OCI-LY7 (cell line): Measurements from ENCODE around the gene PLXDC2. TPM values are rescaled to one million over a fixed set of nuclear protein-coding genes. Genes with fewer than 3 reads are reported as not detected.

Source experiments
- BruUV-seq: library from RNA; stranded (reverse); fragments of 400-500 nt; replicated peaks from 2 replicates; lab custom pipeline; 2021; lab: Mats Ljungman, UMichigan
- CTCF ChIA-PET: fragments of 300-600 bp; sonication (Branson Sonifier 250); formaldehyde crosslinking; loops from one replicate; lab custom pipeline; 2022; ENCODE audit warnings: antibody characterized with exemption; ENCODE audit not compliant: unreplicated experiment; lab: Charles Lee
- POLR2A ChIA-PET: fragments of 300-600 bp; sonication (Branson Sonifier 250); formaldehyde crosslinking; loops from one replicate; lab custom pipeline; 2022; ENCODE audit warnings: antibody characterized with exemption; lab: Charles Lee
- DNase-seq: peaks from one replicate; pipeline ENCODE4 v3.0.0-alpha.2; 2015; ENCODE audit warnings: low spot score
- H2AFZ ChIP-seq: fragments of 200-600 bp; sonication (generic), shearing (Covaris generic); 2 replicates; pipeline ENCODE4 v1.6.1; 2014; ENCODE audit warnings: mild to moderate bottlenecking, antibody characterized with exemption, low read length, moderate library complexity
- H3K27ac ChIP-seq: fragments of 200-600 bp; sonication (generic); 2 replicates; pipeline ENCODE4 v1.5.1; 2014; ENCODE audit warnings: mixed run types, low read depth, mild to moderate bottlenecking, moderate library complexity, low read length, inconsistent platforms; ENCODE audit not compliant: poor library complexity, severe bottlenecking
- H3K36me3 ChIP-seq: fragments of 200-600 bp; sonication (generic); 2 replicates; pipeline ENCODE4 v1.6.1; 2014; ENCODE audit warnings: mild to moderate bottlenecking, antibody characterized with exemption, low read length, moderate library complexity, mixed read lengths; ENCODE audit not compliant: insufficient read depth
- H3K4me1 ChIP-seq: fragments of 200-600 bp; sonication (generic); 2 replicates; pipeline ENCODE4 v1.5.1; 2014; ENCODE audit warnings: mild to moderate bottlenecking, low read length; ENCODE audit not compliant: insufficient read depth, poor library complexity, severe bottlenecking
- H3K4me2 ChIP-seq: fragments of 200-600 bp; sonication (generic); 2 replicates; pipeline ENCODE4 v1.6.1; 2014; ENCODE audit warnings: mild to moderate bottlenecking, low read length
- H3K4me3 ChIP-seq: fragments of 200-600 bp; sonication (generic); 2 replicates; pipeline ENCODE4 v1.5.1; 2014; ENCODE audit warnings: mild to moderate bottlenecking, low read depth, low read length; ENCODE audit not compliant: poor library complexity, severe bottlenecking
- H3K79me2 ChIP-seq: fragments of 200-600 bp; sonication (generic); 2 replicates; pipeline ENCODE4 v1.6.1; 2016; ENCODE audit warnings: low read depth, mild to moderate bottlenecking, low read length, moderate library complexity, mixed read lengths; ENCODE audit not compliant: insufficient read depth
- H3K9me2 ChIP-seq: fragments of 200-600 bp; sonication (generic); 2 replicates; pipeline ENCODE4 v1.6.1; 2016; ENCODE audit warnings: mild to moderate bottlenecking, low read length, mixed read lengths; ENCODE audit not compliant: insufficient read depth
- H3K9me3 ChIP-seq: fragments of 200-600 bp; sonication (generic); 2 replicates; pipeline ENCODE4 v1.6.1; 2014; ENCODE audit warnings: mild to moderate bottlenecking, mixed run types, low read length, mixed read lengths
- H4K20me1 ChIP-seq: fragments of 200-600 bp; sonication (generic); 2 replicates; pipeline ENCODE4 v1.6.1; 2014; ENCODE audit warnings: mild to moderate bottlenecking, antibody characterized with exemption, low read length, moderate library complexity, mixed read lengths; ENCODE audit not compliant: insufficient read depth
- CTCF ChIP-seq: fragments of 200-600 bp; sonication (generic); conservative IDR thresholded peaks from 2 replicates; pipeline ENCODE4 v1.5.1; 2014; ENCODE audit warnings: mild to moderate bottlenecking, antibody characterized with exemption, low read length, moderate library complexity, mixed read lengths
- EZH2phosphoT487 ChIP-seq: fragments of 200-600 bp; sonication (generic); IDR thresholded peaks from 2 replicates; pipeline ENCODE4 v1.6.1; 2018; ENCODE audit warnings: low read depth, borderline replicate concordance, mild to moderate bottlenecking, mixed run types, antibody characterized with exemption, low read length, moderate library complexity, mixed read lengths
- intact Hi-C: fragments of 100-400 bp; cut with micrococcal nuclease; formaldehyde crosslinking; loops from one replicate; pipeline ENCODE4 v1.10.0; 2022; ENCODE audit not compliant: unreplicated experiment
- total RNA-seq, 2 experiments: library from RNA; depleted of rRNA in 1 of 2; stranded (reverse); fragments of >200 nt in 1 of 2; shearing (Covaris generic) in 1 of 2; gene quantifications; 2 replicates each; pipeline ENCODE4 v1.2.3, GENCODE V29; 2014 to 2022

PLXDC2 gene
- total RNA-seq, 2 experiments from 2014 or later, result not detected

GRCh38 chr10:19817231-19817933, 1.1 kb downstream of the PLXDC2 start:
- no peak overlapping the region for H2AFZ ChIP-seq
- no peak for DNase-seq
- no peaks in the 10 kb centered on the region for H4K20me1 ChIP-seq
- POLR2A ChIA-PET, result no interaction called here
- H3K36me3 ChIP-seq, result no peaks in the 10 kb centered on the region
- CTCF ChIA-PET, result no interaction called here
- no peaks in the 10 kb centered on the region for H3K4me1 ChIP-seq
- H3K9me3 ChIP-seq, result no peaks in the 10 kb centered on the region
- no peak overlapping the region for H3K4me2 ChIP-seq
- intact Hi-C loops, result no loop called here
- no peak for TF ChIP-seq CTCF
- no peak for TF ChIP-seq EZH2phosphoT487
- H3K27ac ChIP-seq, result no peak overlapping the region
- no peaks in the 10 kb centered on the region for H3K9me2 ChIP-seq
- no peak overlapping the region for H3K4me3 ChIP-seq
- H3K79me2 ChIP-seq, result no peaks in the 10 kb centered on the region
- BruUV-seq, result no TSS peak

- ChIA-PET CTCF (no interaction called here), POLR2A (interaction anchor here (0.7 kb wide), 1 partner anchor 23 kb away, joined by 3 read pairs; no protein-coding TSS in a partner anchor)
- Histone ChIP-seq H3K79me2 (no peaks in the 10 kb centered on the region), H2AFZ (no peak overlapping the region), H4K20me1 (no peaks in the 10 kb centered on the region), H3K36me3 (no peaks in the 10 kb centered on the region), H3K27ac (no peak overlapping the region), H3K4me3 (no peak overlapping the region), H3K4me2 (no peak overlapping the region), H3K4me1 (no peaks in the 10 kb centered on the region), H3K9me2 (no peaks in the 10 kb centered on the region), H3K9me3 (no peaks in the 10 kb centered on the region)
- DNase-seq, result no peak
- intact Hi-C loops, result no loop called here
- no TSS peak for BruUV-seq
- TF ChIP-seq CTCF (no peak), EZH2phosphoT487 (no peak)
Measured at GRCh38 chr10:19818876-19819275, 2.6 kb downstream of the PLXDC2 start.

GRCh38 chr10:19819419-19820033, 3.3 kb downstream of the PLXDC2 start:
- ChIA-PET CTCF (no interaction called here), POLR2A (interaction anchor here (0.7 kb wide), 1 partner anchor 22 kb away, joined by 3 read pairs; no protein-coding TSS in a partner anchor)
- no peaks in the 10 kb centered on the region for H3K9me3 ChIP-seq
- H3K79me2 ChIP-seq, result no peaks in the 10 kb centered on the region
- TF ChIP-seq CTCF (peak; percentile 90), EZH2phosphoT487 (no peak)
- no peaks in the 10 kb centered on the region for H3K4me1 ChIP-seq
- H3K4me3 ChIP-seq, result no peak overlapping the region
- H2AFZ ChIP-seq, result no peak overlapping the region
- no peak overlapping the region for H3K4me2 ChIP-seq
- no peaks in the 10 kb centered on the region for H3K9me2 ChIP-seq
- BruUV-seq, result no TSS peak
- no peaks in the 10 kb centered on the region for H4K20me1 ChIP-seq
- peak; percentile 33 for DNase-seq
- intact Hi-C loops, result no loop called here
- no peak overlapping the region for H3K27ac ChIP-seq
- no peaks in the 10 kb centered on the region for H3K36me3 ChIP-seq
